GM19023 (cell line): ENCODE measurements around the gene APLN.

ENCODE experiments used
- ATAC-seq: cut with Tn5 transposase; IDR thresholded peaks from one replicate; pipeline ENCODE4 v1.9.1; 2021; ENCODE audit warnings: mild to moderate bottlenecking, moderate library complexity; ENCODE audit not compliant: unreplicated experiment

Gene APLN

GRCh38 chrX:129654652-129655546, at the start of gene APLN:
APLN (minus strand) TSS chrX:129654956; CDS start chrX:129654630, 326 bp downstream.
- peak; percentile 30 for ATAC-seq

GRCh38 chrX:129704491-129704890, 49.7 kb upstream of the APLN start:
- ATAC-seq = no peak

- no peak for ATAC-seq
Measured at GRCh38 chrX:129701624-129702069, 46.9 kb upstream of the APLN start.

GRCh38 chrX:129700536-129700935, 45.8 kb upstream of the APLN start:
- no peak for ATAC-seq

- no peak for ATAC-seq
Measured at GRCh38 chrX:129698150-129698549, 43.4 kb upstream of the APLN start.

- ATAC-seq = no peak
Measured at GRCh38 chrX:129697204-129697829, 42.6 kb upstream of the APLN start.

GRCh38 chrX:129696463-129697155, 41.9 kb upstream of the APLN start:
- ATAC-seq = no peak

GRCh38 chrX:129695937-129696336, 41.2 kb upstream of the APLN start:
- ATAC-seq = no peak

GRCh38 chrX:129695535-129695934, 40.8 kb upstream of the APLN start:
- no peak for ATAC-seq

GRCh38 chrX:129694805-129695204, 40.0 kb upstream of the APLN start:
- no peak for ATAC-seq

- no peak for ATAC-seq
Measured at GRCh38 chrX:129693354-129693753, 38.6 kb upstream of the APLN start.

GRCh38 chrX:129690435-129690834, 35.7 kb upstream of the APLN start:
- no peak for ATAC-seq

GRCh38 chrX:129689796-129690195, 35.0 kb upstream of the APLN start:
- ATAC-seq = no peak

GRCh38 chrX:129688097-129688496, 33.3 kb upstream of the APLN start:
- ATAC-seq = no peak

GRCh38 chrX:129686422-129686948, 31.7 kb upstream of the APLN start:
- ATAC-seq = no peak

GRCh38 chrX:129682979-129683378, 28.2 kb upstream of the APLN start:
- no peak for ATAC-seq

GRCh38 chrX:129679901-129680300, 25.1 kb upstream of the APLN start:
- ATAC-seq = no peak

- ATAC-seq = peak; percentile 40
Measured at GRCh38 chrX:129678614-129679195, 23.9 kb upstream of the APLN start.

- no peak for ATAC-seq
Measured at GRCh38 chrX:129667412-129667811, 12.7 kb upstream of the APLN start.

GRCh38 chrX:129665916-129666644, 11.3 kb upstream of the APLN start:
- no peak for ATAC-seq
